Endothelial cell of umbilical vein (primary cell): Measurements from ENCODE around the gene PRR5L. TPM values are rescaled to one million over a fixed set of nuclear protein-coding genes. Genes with fewer than 3 reads are reported as not detected.

Source experiments
- Bru-seq: library from RNA; stranded (reverse); fragments of 400-500 nt; gene quantifications from one replicate; lab custom pipeline; 2021; lab: Mats Ljungman, UMichigan
- BruChase-seq, 2 experiments: library from RNA; stranded (reverse); fragments of 400-500 nt; gene quantifications; one replicate each; lab custom pipeline; 2021; lab: Mats Ljungman, UMichigan
- BruUV-seq: library from RNA; stranded (reverse); fragments of 400-500 nt; replicated peaks from 2 replicates; lab custom pipeline; 2021; lab: Mats Ljungman, UMichigan
- CTCF ChIA-PET: fragments of 300-600, 350-600 bp; sonication (Branson Sonifier 250); formaldehyde crosslinking; loops from one replicate; lab custom pipeline; 2021; ENCODE audit warnings: antibody characterized with exemption, inconsistent platforms; lab: Charles Lee
- POLR2A ChIA-PET: fragments of 300-600, 350-600 bp; sonication (Branson Sonifier 250); formaldehyde crosslinking; loops from one replicate; lab custom pipeline; 2021; ENCODE audit warnings: antibody characterized with exemption, inconsistent platforms; lab: Charles Lee
- DNase-seq: peaks from one replicate; pipeline ENCODE4 v3.0.0-alpha.2; 2011; ENCODE audit warnings: low read depth, low spot score
- FAIRE-seq: peaks from 2 replicates; lab custom pipeline; 2011; peaks lifted over from hg19 to GRCh38; lab: Jason Lieb, UNC
- H2AFZ ChIP-seq: 2 replicates; pipeline ENCODE4 v1.6.0; 2012; ENCODE audit warnings: low read depth, low read length, control low read depth, inconsistent platforms
- H3K27ac ChIP-seq: 2 replicates; pipeline ENCODE4 v1.5.1; 2011; ENCODE audit warnings: low read depth, mild to moderate bottlenecking, control low read depth, low read length, moderate library complexity; ENCODE audit not compliant: insufficient read depth
- H3K27me3 ChIP-seq, 2 experiments: 2 replicates each; pipeline versions ENCODE4 v1.6.0 to v1.6.1; 2011; ENCODE audit warnings: low read length in 2 of 2, mixed read lengths in 1 of 2; ENCODE audit not compliant: control insufficient read depth in 2 of 2, insufficient read depth in 2 of 2
- H3K36me3 ChIP-seq, 2 experiments: 2 replicates in 1 of 2; 3 replicates in 1 of 2; pipeline ENCODE4 v1.5.1; 2011; ENCODE audit warnings: low read length in 2 of 2, mild to moderate bottlenecking in 1 of 2, moderate library complexity in 1 of 2; ENCODE audit not compliant: control insufficient read depth in 2 of 2, insufficient read depth in 2 of 2; ENCODE audit errors: extremely low read depth in 1 of 2
- H3K4me1 ChIP-seq: 3 replicates; pipeline ENCODE4 v1.5.1; 2011; ENCODE audit warnings: mild to moderate bottlenecking, low read length; ENCODE audit not compliant: control insufficient read depth, insufficient read depth; ENCODE audit errors: extremely low read depth
- H3K4me2 ChIP-seq: 2 replicates; pipeline ENCODE4 v1.6.1; 2011; ENCODE audit warnings: low read length, control low read depth, mixed read lengths; ENCODE audit not compliant: insufficient read depth
- H3K4me3 ChIP-seq, 3 experiments: fragments of 200-600 bp in 1 of 3; sonication (generic), shearing (Covaris generic) in 1 of 3; replicated peaks in 1 of 3; 2 replicates each; pipeline ENCODE4 v1.5.1; 2011 to 2016; ENCODE audit warnings: control low read depth in 3 of 3, low read length in 3 of 3, mild to moderate bottlenecking in 2 of 3, inconsistent platforms in 1 of 3, low read depth in 1 of 3, moderate library complexity in 1 of 3; ENCODE audit not compliant: insufficient read depth in 1 of 3
- H3K79me2 ChIP-seq: 2 replicates; pipeline ENCODE4 v1.6.0; 2012; ENCODE audit warnings: low read length, inconsistent platforms; ENCODE audit not compliant: control insufficient read depth, insufficient read depth
- H3K9ac ChIP-seq: replicated peaks from 2 replicates; pipeline ENCODE3; 2011; ENCODE audit warnings: low read length, control low read depth; ENCODE audit not compliant: insufficient read depth; ENCODE audit errors: extremely low read depth
- H3K9me1 ChIP-seq: replicated peaks from 3 replicates; pipeline ENCODE4 v1.6.0; 2011; ENCODE audit warnings: mild to moderate bottlenecking, low read length; ENCODE audit not compliant: control insufficient read depth, insufficient read depth; ENCODE audit errors: extremely low read depth
- H3K9me3 ChIP-seq: replicated peaks from 2 replicates; pipeline ENCODE4 v1.5.1; 2012; ENCODE audit warnings: low read length, inconsistent platforms; ENCODE audit not compliant: control insufficient read depth, insufficient read depth
- H4K20me1 ChIP-seq: replicated peaks from 2 replicates; pipeline ENCODE3; 2011; ENCODE audit warnings: mild to moderate bottlenecking, low read length; ENCODE audit not compliant: control insufficient read depth, insufficient read depth; ENCODE audit errors: extremely low read depth
- CTCF ChIP-seq, 2 donors: IDR thresholded peaks; 1 replicate in 1 of 2; 2 replicates in 1 of 2; pipeline ENCODE4 v1.5.1; 2011; ENCODE audit warnings: low read length in 2 of 2, mild to moderate bottlenecking in 2 of 2, moderate library complexity in 2 of 2, control low read depth in 1 of 2, inconsistent platforms in 1 of 2, low read depth in 1 of 2; ENCODE audit not compliant: insufficient read depth in 1 of 2; ENCODE audit errors: extremely low read depth in 1 of 2
- EZH2 ChIP-seq: IDR thresholded peaks from 2 replicates; pipeline ENCODE4 v1.6.1; 2012; ENCODE audit warnings: borderline replicate concordance, low read depth, mild to moderate bottlenecking, moderate library complexity, low read length, inconsistent platforms; ENCODE audit not compliant: severe bottlenecking
- FOS ChIP-seq: IDR thresholded peaks from 2 replicates; pipeline ENCODE4 v1.6.1; 2011; ENCODE audit warnings: mild to moderate bottlenecking, low read length, moderate library complexity, borderline replicate concordance; ENCODE audit not compliant: insufficient read depth
- GATA2 ChIP-seq: IDR thresholded peaks from 2 replicates; pipeline ENCODE4 v1.7.0; 2011; ENCODE audit warnings: low read depth, mild to moderate bottlenecking, moderate library complexity, mixed read lengths, low read length; ENCODE audit not compliant: insufficient read length, insufficient read depth
- JUN ChIP-seq: IDR thresholded peaks from 2 replicates; pipeline ENCODE4 v1.6.1; 2011; ENCODE audit warnings: borderline replicate concordance, low read depth; ENCODE audit not compliant: insufficient read length, insufficient read depth
- MAX ChIP-seq: IDR thresholded peaks from 2 replicates; pipeline ENCODE4 v1.6.1; 2011; ENCODE audit not compliant: insufficient read depth, insufficient read length
- MYC ChIP-seq: IDR thresholded peaks from one replicate; pipeline ENCODE4 v1.6.1; 2011; ENCODE audit warnings: mild to moderate bottlenecking, low read depth, low read length
- POLR2A ChIP-seq: IDR thresholded peaks from 2 replicates; pipeline ENCODE4 v1.6.1; 2012; ENCODE audit warnings: low read depth, mild to moderate bottlenecking, control low read depth, low read length
- POLR2AphosphoS5 ChIP-seq: IDR thresholded peaks from 2 replicates; pipeline ENCODE4 v1.6.1; 2012; ENCODE audit warnings: low read depth, mild to moderate bottlenecking, control low read depth, low read length, moderate library complexity; ENCODE audit not compliant: insufficient read depth
- dilution Hi-C: fragments of 300-500 bp; cut with MboI; formaldehyde crosslinking; loops from one replicate; pipeline ENCODE4 v1.15.0; 2019; ENCODE audit warnings: low sequenced_read_pairs; ENCODE audit not compliant: extremely low pct_ligation_motif_present
- intact Hi-C: fragments of 100-400 bp; cut with micrococcal nuclease; formaldehyde crosslinking; loops from one replicate; pipeline ENCODE4 v1.10.0; 2022
- long read RNA-seq: library from polyadenylated mRNA; stranded (forward); transcript quantifications from one replicate; pipeline ENCODE4 v2.0.0, GENCODE V29; 2021
- polyA minus RNA-seq, 3 experiments: library from RNA; depleted of rRNA, polyadenylated mRNA; stranded (reverse); fragments of >200 nt; gene quantifications; 1 replicate in 1 of 3; 2 replicates in 2 of 3; pipeline ENCODE4 v1.2.3, GENCODE V29; 2011
- polyA plus RNA-seq, 4 experiments: library from polyadenylated mRNA; depleted of rRNA in 3 of 4; stranded (reverse) in 3 of 4; unstranded in 1 of 4; fragments of >200 nt; gene quantifications; 2 replicates each; pipeline versions ENCODE4 v1.2.1 to v1.2.3, GENCODE V29; 2011 to 2012; ENCODE audit warnings: missing spikeins in 1 of 4
- total RNA-seq: library from RNA; stranded (reverse); gene quantifications from 2 replicates; pipeline ENCODE4 v1.2.3, GENCODE V29; 2021

Gene PRR5L
- total RNA-seq (6.1 and 9.5 TPM in 2 replicates), polyA plus RNA-seq (1.7 and 2.5 TPM in 2 replicates), polyA minus RNA-seq (1.8 and 4.1 TPM in 2 replicates), Bru-seq, nascent RNA (percentile 40 among the genes with signal in this experiment), BruChase-seq, experiment 1, labeled RNA remaining after a 6-hour chase (percentile 41 among the genes with signal in this experiment), BruChase-seq, experiment 2, labeled RNA remaining after a 2-hour chase (percentile 47 among the genes with signal in this experiment)
- polyA plus RNA-seq (2011; cell fraction: cytosol; rRNA removed), result 1.6 and 1.9 TPM in 2 replicates
- 5.4 and 7.8 TPM in 2 replicates for polyA plus RNA-seq (2011; cell fraction: nucleus; rRNA removed)
- polyA plus RNA-seq (2012), result 5.2 and 7.3 TPM in 2 replicates
- polyA minus RNA-seq (2011; cell fraction: cytosol; rRNA and poly(A)+ RNA removed), result 5.5 TPM
- polyA minus RNA-seq (2011; cell fraction: nucleus; rRNA and poly(A)+ RNA removed), result 3.6 and 5.2 TPM in 2 replicates
- long read RNA-seq, partial matches to known transcripts, result 3 of 10 reads
- long read RNA-seq, other reads (novel, unspliced or antisense), result 7 of 10 reads

- no peak for FAIRE-seq
These were observed at the start of gene PRR5L for GRCh38 chr11:36295926-36296325. Gene PRR5L, plus strand, starts transcription at chr11:36296288. Its CDS starts 104,834 bp downstream, at chr11:36401122.

More at GRCh38 chr11:36295926-36296325, at the start of gene PRR5L:
- Histone ChIP-seq H2AFZ (no peak within 1 kb of the TSS), H3K79me2 (no peaks in the 10 kb centered on the region), H3K27me3 (peaks cover 2 to 5% of the 10 kb centered on the region in 2 experiments), H3K9ac (no peak within 1 kb of the TSS), H3K4me3 (no peak within 1 kb of the TSS), H3K9me1 (no peaks in the 10 kb centered on the region), H3K9me3 (no peaks in the 10 kb centered on the region), H3K4me2 (no peak within 1 kb of the TSS), H3K36me3 (no peaks in the 10 kb centered on the region), H3K4me1 (no peaks in the 10 kb centered on the region), H3K27ac (no peak within 1 kb of the TSS), H4K20me1 (no peaks in the 10 kb centered on the region)
- TF ChIP-seq EZH2 (no peak), POLR2A (no peak), MAX (no peak), FOS (no peak), POLR2AphosphoS5 (no peak), CTCF (IDR thresholded peaks at IDR 0.05; ENCODE audit: extremely low read depth in 1 of 2, insufficient read depth in 1 of 2, low read depth in 1 of 2, low read length in 2 of 2) (no peak), JUN (no peak), MYC (no peak), GATA2 (no peak)
- ChIA-PET POLR2A (no interaction called here), CTCF (interaction anchor here (9.2 to 14.3 kb wide), 2 partner anchors 183 to 198 kb away, joined by 167 to 306 read pairs; no protein-coding TSS in a partner anchor)
- BruUV-seq, result no TSS peak
- intact Hi-C loops, result no loop called here
- no peak for DNase-seq
- dilution Hi-C loops, result no loop called here
